ENCODE data around the gene PRRT1.

GRCh38 chr6:32158052-32158451 lies 6.3 kb upstream of the PRRT1 start:
- no peak for TF ChIP-seq CTCF (conservative IDR thresholded peaks at IDR 0.05; ENCODE audit: low read length)
- no peak for TF ChIP-seq EZH2phosphoT487 (IDR thresholded peaks at IDR 0.05; ENCODE audit: borderline replicate concordance)
